HepG2 (cell line): ENCODE data around the gene SOS2. TPM values are rescaled to one million over a fixed set of nuclear protein-coding genes. Genes with fewer than 3 reads are reported as not detected.

ENCODE experiments used
- ATAC-seq: fragments of 200-7000 bp; cut with Tn5 transposase; 3 replicates; pipeline ENCODE4 v1.9.1; 2020; ENCODE audit warnings: mild to moderate bottlenecking, moderate library complexity
- BruUV-seq: library from RNA; stranded (reverse); fragments of 400-500 nt; replicated peaks from 2 replicates; lab custom pipeline; 2021; lab: Mats Ljungman, UMichigan
- CTCF ChIA-PET: fragments of 300-600 bp; formaldehyde crosslinking; extraction: SDS; loops from one replicate; lab custom pipeline; 2021; ENCODE audit warnings: low total read pairs, inconsistent platforms, low intra/inter-chr PET ratio; lab: Yijun Ruan, JAX
- POLR2A ChIA-PET: fragments of 350-600 bp; sonication (Branson Sonifier 250); formaldehyde crosslinking; loops from one replicate; lab custom pipeline; 2020; ENCODE audit warnings: antibody characterized with exemption, inconsistent platforms; lab: Yijun Ruan, JAX
- DNase-seq: peaks from one replicate; pipeline ENCODE4 v3.0.0-alpha.2; 2015; ENCODE audit warnings: low spot score
- FAIRE-seq: peaks from 3 replicates; lab custom pipeline; 2011; peaks lifted over from hg19 to GRCh38; lab: Jason Lieb, UNC
- H2AFZ ChIP-seq: one replicate; pipeline ENCODE4 v1.6.1; 2011; ENCODE audit warnings: low read length, inconsistent platforms
- H3K27ac ChIP-seq: fragments of 300-600 bp; 3 replicates; pipeline ENCODE4 v1.8.0; 2011; ENCODE audit warnings: mixed run types, mild to moderate bottlenecking, mixed read lengths, low read length, inconsistent platforms; ENCODE audit not compliant: insufficient read depth; ENCODE audit errors: extremely low read length
- H3K27me3 ChIP-seq, 2 experiments: fragments of 200-600 bp in 1 of 2; 2 replicates in 1 of 2; 3 replicates in 1 of 2; pipeline versions ENCODE4 v1.6.0 to v1.8.0; 2011; ENCODE audit warnings: low read length in 2 of 2, mild to moderate bottlenecking in 2 of 2, moderate library complexity in 2 of 2, inconsistent platforms in 1 of 2; ENCODE audit not compliant: insufficient read depth in 2 of 2, control insufficient read depth in 1 of 2
- H3K36me3 ChIP-seq, 2 experiments: fragments of 200-600 bp in 1 of 2; replicated peaks in 1 of 2; 2 replicates in 1 of 2; 3 replicates in 1 of 2; pipeline versions ENCODE4 v1.5.1 to v1.8.0; 2011; ENCODE audit warnings: low read length in 2 of 2, inconsistent platforms in 1 of 2; ENCODE audit not compliant: insufficient read depth in 2 of 2, control insufficient read depth in 1 of 2
- H3K4me1 ChIP-seq: 2 replicates; pipeline ENCODE4 v1.5.1; 2012; ENCODE audit warnings: low read length, inconsistent platforms; ENCODE audit not compliant: insufficient read depth
- H3K4me2 ChIP-seq: 2 replicates; pipeline ENCODE4 v1.6.0; 2011; ENCODE audit warnings: low read depth, low read length, inconsistent platforms
- H3K4me3 ChIP-seq, 3 experiments: fragments of 200-600 bp in 1 of 3; sonication (generic), shearing (Covaris generic) in 1 of 3; replicated peaks in 1 of 3; 2 replicates each; pipeline ENCODE4 v1.5.1; 2011 to 2016; ENCODE audit warnings: low read length in 3 of 3, inconsistent platforms in 2 of 3, low read depth in 2 of 3, mild to moderate bottlenecking in 2 of 3, control low read depth in 1 of 3, mixed read lengths in 1 of 3; ENCODE audit not compliant: insufficient read depth in 1 of 3
- H3K79me2 ChIP-seq: one replicate; pipeline ENCODE4 v1.6.1; 2011; ENCODE audit warnings: low read length, inconsistent platforms; ENCODE audit not compliant: insufficient read depth
- H3K9ac ChIP-seq: 2 replicates; pipeline ENCODE4 v1.6.0; 2011; ENCODE audit warnings: mild to moderate bottlenecking, low read depth, low read length, inconsistent platforms; ENCODE audit not compliant: insufficient read depth
- H3K9me3 ChIP-seq: 2 replicates; pipeline ENCODE4 v1.5.1; 2012; ENCODE audit warnings: mild to moderate bottlenecking, low read length
- H4K20me1 ChIP-seq: 2 replicates; pipeline ENCODE4 v1.6.0; 2011; ENCODE audit warnings: inconsistent platforms, mild to moderate bottlenecking, low read length, moderate library complexity; ENCODE audit not compliant: insufficient read depth
- HIVEP1 ChIP-seq: sonication (generic); formaldehyde crosslinking; IDR thresholded peaks from 2 replicates; pipeline ENCODE4 v1.4.0; 2020; ENCODE audit warnings: mild to moderate bottlenecking, missing genetic modification reagents
- SMAD1 ChIP-seq: sonication (generic); formaldehyde crosslinking; IDR thresholded peaks from 2 replicates; pipeline ENCODE4 v1.4.0; 2020; ENCODE audit warnings: missing genetic modification reagents, low read depth, mild to moderate bottlenecking, borderline replicate concordance
- SMARCE1 ChIP-seq: fragments of 450-650 bp; IDR thresholded peaks from 2 replicates; pipeline ENCODE4 v1.6.1; 2017; ENCODE audit warnings: borderline replicate concordance
- SP4 ChIP-seq: sonication (generic); formaldehyde crosslinking; IDR thresholded peaks from 2 replicates; pipeline ENCODE4 v1.8.1; 2023; ENCODE audit warnings: mild to moderate bottlenecking, missing genetic modification reagents
- SRSF1 ChIP-seq: fragments of 200-400 bp; formaldehyde crosslinking; optimal IDR thresholded peaks from 2 replicates; pipeline ENCODE3; 2017; ENCODE audit warnings: mild to moderate bottlenecking, low read depth, low read length, moderate library complexity
- ZBTB3 ChIP-seq: sonication (generic); formaldehyde crosslinking; IDR thresholded peaks from 2 replicates; pipeline ENCODE4 v1.4.0; 2020; ENCODE audit warnings: low read depth, mild to moderate bottlenecking, moderate library complexity, missing genetic modification reagents, borderline replicate concordance
- ZKSCAN1 ChIP-seq: fragments of 150-350 bp; IDR thresholded peaks from 2 replicates; pipeline ENCODE4 v1.6.1; 2014; ENCODE audit warnings: low read length
- WGBS: methylation state at CpG from one replicate; pipeline ENCODE4 v1.1.6; 2017; ENCODE audit warnings: low lambda C conversion rate; 5-methylcytosine and 5-hydroxymethylcytosine counted together
- in situ Hi-C: cut with HindIII; loops from 2 replicates; pipeline ENCODE4 v1.10.0; 2017; ENCODE audit warnings: low pct_unique_long_range_greater_than_20kb; ENCODE audit not compliant: extremely low pct_ligation_motif_present
- intact Hi-C: fragments of 100-400 bp; cut with micrococcal nuclease; formaldehyde crosslinking; loops from one replicate; pipeline ENCODE4 v1.10.0; 2022; ENCODE audit not compliant: unreplicated experiment
- polyA plus RNA-seq, 8 experiments: library from polyadenylated mRNA; depleted of rRNA in 3 of 8; stranded (reverse) in 7 of 8; unstranded in 1 of 8; fragments of >200 nt; fragmentation: Illumina TruSeq in 4 of 8; extraction: Trizol in 4 of 8; gene quantifications; 2 replicates each; pipeline versions ENCODE4 v1.2.1 to v1.2.3, GENCODE V29; 2011 to 2016; ENCODE audit warnings: low read depth in 4 of 8, missing spikeins in 1 of 8, mixed read lengths in 1 of 8; ENCODE audit not compliant: insufficient read depth in 1 of 8
- total RNA-seq, 5 experiments: library from RNA; depleted of rRNA; stranded (reverse); fragments of >200 nt; fragmentation: Illumina TruSeq; extraction: Trizol; gene quantifications; 2 replicates each; pipeline ENCODE4 v1.2.3, GENCODE V29; 2016; ENCODE audit warnings: low read depth in 1 of 5
- TF ChIP-seq, protein P1 (sequence below): sonication (generic); formaldehyde crosslinking; IDR thresholded peaks from 2 replicates; pipeline ENCODE4 v1.4.0; 2020; ENCODE audit warnings: missing genetic modification reagents
- TF ChIP-seq, protein P2 (sequence below): IDR thresholded peaks from 2 replicates; pipeline ENCODE4 v1.6.1; 2016; ENCODE audit warnings: low read depth, borderline replicate concordance
- TF ChIP-seq, protein P3 (sequence below): sonication (generic); formaldehyde crosslinking; IDR thresholded peaks from 2 replicates; pipeline ENCODE4 v1.4.0; 2020; ENCODE audit warnings: mild to moderate bottlenecking, missing genetic modification reagents
- TF ChIP-seq, protein P4 (sequence below): sonication (generic); formaldehyde crosslinking; IDR thresholded peaks from 2 replicates; pipeline ENCODE4 v1.5.1; 2020; ENCODE audit warnings: missing genetic modification reagents, mild to moderate bottlenecking, borderline replicate concordance
- TF ChIP-seq, protein P5 (sequence below): sonication (generic); formaldehyde crosslinking; IDR thresholded peaks from 2 replicates; pipeline ENCODE4 v1.9.0; 2021; ENCODE audit warnings: missing genetic modification reagents, borderline replicate concordance

SOS2 gene
- total and polyA plus RNA-seq, 2 of the 13 experiments (the other 11 are each of a cell fraction or from before 2014, with no cell fraction given): 9.3 to 12.1 TPM

DNA sequence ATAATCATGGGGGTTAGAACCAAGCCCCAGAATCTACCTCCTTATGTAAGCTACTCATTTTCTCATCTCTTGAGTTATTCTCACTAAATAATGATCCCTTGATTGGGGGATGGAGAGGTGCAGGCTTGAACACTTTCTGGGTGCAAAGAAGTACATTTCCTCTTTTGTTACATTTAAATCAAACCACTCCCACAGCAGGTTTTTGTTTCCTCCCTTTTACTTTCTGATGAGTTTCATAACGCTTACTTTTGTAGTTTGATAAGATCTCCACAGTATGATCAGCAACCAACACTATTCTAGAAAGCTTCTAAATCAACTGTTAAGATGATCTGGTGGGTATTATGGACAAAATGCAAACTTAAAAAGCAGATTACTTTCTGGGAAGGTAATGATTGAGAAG is 135.5 kb downstream of the SOS2 start (continued):
- TF ChIP-seq, protein P1, sequence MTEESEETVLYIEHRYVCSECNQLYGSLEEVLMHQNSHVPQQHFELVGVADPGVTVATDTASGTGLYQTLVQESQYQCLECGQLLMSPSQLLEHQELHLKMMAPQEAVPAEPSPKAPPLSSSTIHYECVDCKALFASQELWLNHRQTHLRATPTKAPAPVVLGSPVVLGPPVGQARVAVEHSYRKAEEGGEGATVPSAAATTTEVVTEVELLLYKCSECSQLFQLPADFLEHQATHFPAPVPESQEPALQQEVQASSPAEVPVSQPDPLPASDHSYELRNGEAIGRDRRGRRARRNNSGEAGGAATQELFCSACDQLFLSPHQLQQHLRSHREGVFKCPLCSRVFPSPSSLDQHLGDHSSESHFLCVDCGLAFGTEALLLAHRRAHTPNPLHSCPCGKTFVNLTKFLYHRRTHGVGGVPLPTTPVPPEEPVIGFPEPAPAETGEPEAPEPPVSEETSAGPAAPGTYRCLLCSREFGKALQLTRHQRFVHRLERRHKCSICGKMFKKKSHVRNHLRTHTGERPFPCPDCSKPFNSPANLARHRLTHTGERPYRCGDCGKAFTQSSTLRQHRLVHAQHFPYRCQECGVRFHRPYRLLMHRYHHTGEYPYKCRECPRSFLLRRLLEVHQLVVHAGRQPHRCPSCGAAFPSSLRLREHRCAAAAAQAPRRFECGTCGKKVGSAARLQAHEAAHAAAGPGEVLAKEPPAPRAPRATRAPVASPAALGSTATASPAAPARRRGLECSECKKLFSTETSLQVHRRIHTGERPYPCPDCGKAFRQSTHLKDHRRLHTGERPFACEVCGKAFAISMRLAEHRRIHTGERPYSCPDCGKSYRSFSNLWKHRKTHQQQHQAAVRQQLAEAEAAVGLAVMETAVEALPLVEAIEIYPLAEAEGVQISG (CRISPR knock-in tag): no peak
- TF ChIP-seq ZKSCAN1: no peak
- TF ChIP-seq, protein P2, sequence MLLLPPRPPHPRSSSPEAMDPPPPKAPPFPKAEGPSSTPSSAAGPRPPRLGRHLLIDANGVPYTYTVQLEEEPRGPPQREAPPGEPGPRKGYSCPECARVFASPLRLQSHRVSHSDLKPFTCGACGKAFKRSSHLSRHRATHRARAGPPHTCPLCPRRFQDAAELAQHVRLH (CRISPR knock-in tag): no peak
- TF ChIP-seq SP4 (CRISPR knock-in tag): no peak
- TF ChIP-seq ZBTB3: no peak

DNA sequence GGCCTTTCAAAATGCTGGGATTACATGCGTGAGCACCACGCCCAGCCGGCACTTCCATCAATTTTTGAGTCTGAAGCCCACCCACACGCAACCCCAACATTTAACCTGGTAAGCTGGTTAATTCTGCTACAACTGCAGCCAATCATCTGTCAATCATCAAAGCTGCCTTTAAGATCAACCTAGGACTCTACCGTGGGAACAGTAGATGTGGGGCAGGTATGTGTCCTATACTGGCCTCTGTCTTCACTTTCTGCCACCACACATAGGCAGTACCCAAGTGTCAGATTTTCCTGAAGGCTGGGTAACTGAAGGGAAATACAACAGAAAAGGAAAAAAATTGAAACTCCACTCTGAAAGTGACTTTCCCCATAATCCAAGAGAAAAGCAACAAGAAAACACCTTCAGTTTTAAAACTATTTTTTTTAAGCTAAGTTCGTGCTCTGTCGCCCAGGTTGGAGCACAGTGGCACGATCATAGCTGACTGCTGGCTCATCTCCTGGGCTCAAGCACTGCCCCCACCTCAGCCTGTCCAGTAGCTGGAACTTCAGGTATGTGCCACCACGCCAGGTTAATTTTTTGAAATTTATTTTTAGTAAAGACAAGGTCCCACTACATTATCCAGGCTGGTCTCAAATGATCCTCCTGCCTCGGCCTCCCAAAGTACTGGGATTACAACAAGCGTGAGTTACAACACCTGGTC is 137.2 kb downstream of the SOS2 start:
- Histone ChIP-seq H3K4me3 (no peak overlapping the region), H3K79me2 (no peaks in the 10 kb centered on the region), H4K20me1 (no peaks in the 10 kb centered on the region), H3K4me1 (peaks cover 9% of the 10 kb centered on the region), H3K27ac (no peak overlapping the region), H3K9me3 (no peaks in the 10 kb centered on the region), H3K4me2 (no peak overlapping the region), H3K27me3 (peaks cover 2 to 3% of the 10 kb centered on the region in 2 experiments; a peak in 1 of 5 replicates), H3K9ac (no peak overlapping the region), H2AFZ (no peak overlapping the region), H3K36me3 (no peaks in the 10 kb centered on the region)
- no peak for TF ChIP-seq SRSF1
- TF ChIP-seq HIVEP1 (CRISPR knock-in tag): no peak
- TF ChIP-seq SMAD1: no peak
- TF ChIP-seq, protein P3, sequence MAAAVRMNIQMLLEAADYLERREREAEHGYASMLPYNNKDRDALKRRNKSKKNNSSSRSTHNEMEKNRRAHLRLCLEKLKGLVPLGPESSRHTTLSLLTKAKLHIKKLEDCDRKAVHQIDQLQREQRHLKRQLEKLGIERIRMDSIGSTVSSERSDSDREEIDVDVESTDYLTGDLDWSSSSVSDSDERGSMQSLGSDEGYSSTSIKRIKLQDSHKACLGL (CRISPR knock-in tag): no peak
- TF ChIP-seq, protein P4, sequence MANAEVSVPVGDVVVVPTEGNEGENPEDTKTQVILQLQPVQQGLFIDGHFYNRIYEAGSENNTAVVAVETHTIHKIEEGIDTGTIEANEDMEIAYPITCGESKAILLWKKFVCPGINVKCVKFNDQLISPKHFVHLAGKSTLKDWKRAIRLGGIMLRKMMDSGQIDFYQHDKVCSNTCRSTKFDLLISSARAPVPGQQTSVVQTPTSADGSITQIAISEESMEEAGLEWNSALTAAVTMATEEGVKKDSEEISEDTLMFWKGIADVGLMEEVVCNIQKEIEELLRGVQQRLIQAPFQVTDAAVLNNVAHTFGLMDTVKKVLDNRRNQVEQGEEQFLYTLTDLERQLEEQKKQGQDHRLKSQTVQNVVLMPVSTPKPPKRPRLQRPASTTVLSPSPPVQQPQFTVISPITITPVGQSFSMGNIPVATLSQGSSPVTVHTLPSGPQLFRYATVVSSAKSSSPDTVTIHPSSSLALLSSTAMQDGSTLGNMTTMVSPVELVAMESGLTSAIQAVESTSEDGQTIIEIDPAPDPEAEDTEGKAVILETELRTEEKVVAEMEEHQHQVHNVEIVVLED (CRISPR knock-in tag): no peak
- TF ChIP-seq, protein P5, sequence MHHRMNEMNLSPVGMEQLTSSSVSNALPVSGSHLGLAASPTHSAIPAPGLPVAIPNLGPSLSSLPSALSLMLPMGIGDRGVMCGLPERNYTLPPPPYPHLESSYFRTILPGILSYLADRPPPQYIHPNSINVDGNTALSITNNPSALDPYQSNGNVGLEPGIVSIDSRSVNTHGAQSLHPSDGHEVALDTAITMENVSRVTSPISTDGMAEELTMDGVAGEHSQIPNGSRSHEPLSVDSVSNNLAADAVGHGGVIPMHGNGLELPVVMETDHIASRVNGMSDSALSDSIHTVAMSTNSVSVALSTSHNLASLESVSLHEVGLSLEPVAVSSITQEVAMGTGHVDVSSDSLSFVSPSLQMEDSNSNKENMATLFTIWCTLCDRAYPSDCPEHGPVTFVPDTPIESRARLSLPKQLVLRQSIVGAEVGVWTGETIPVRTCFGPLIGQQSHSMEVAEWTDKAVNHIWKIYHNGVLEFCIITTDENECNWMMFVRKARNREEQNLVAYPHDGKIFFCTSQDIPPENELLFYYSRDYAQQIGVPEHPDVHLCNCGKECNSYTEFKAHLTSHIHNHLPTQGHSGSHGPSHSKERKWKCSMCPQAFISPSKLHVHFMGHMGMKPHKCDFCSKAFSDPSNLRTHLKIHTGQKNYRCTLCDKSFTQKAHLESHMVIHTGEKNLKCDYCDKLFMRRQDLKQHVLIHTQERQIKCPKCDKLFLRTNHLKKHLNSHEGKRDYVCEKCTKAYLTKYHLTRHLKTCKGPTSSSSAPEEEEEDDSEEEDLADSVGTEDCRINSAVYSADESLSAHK: no peak
- TF ChIP-seq SMARCE1: no peak
- DNase-seq: no peak
- ChIA-PET CTCF (no interaction called here), POLR2A (no interaction called here)
- no peak for FAIRE-seq
- ATAC-seq: 0 out of 3 replicates have a peak, but pooled peaks have one; percentile 26
- in situ Hi-C loops (no loop called here), intact Hi-C loops (no loop called here)
- 85% methylated on average over 11 of the region's 11 CpGs for WGBS
- no TSS peak for BruUV-seq
